GM10266 (cell line): ENCODE measurements around the gene PCP4L1.

ENCODE experiments used
- DNase-seq: peaks from one replicate; pipeline ENCODE4 v3.0.0; 2012; ENCODE audit errors: extremely low spot score
- CTCF ChIP-seq: IDR thresholded peaks from 2 replicates; pipeline ENCODE4 v1.5.1; 2012; ENCODE audit warnings: mild to moderate bottlenecking, low read depth; ENCODE audit not compliant: control insufficient read depth, insufficient read depth; ENCODE audit errors: missing control alignments

The PCP4L1 gene

GRCh38 chr1:161261261-161262235 is 3.0 kb downstream of the PCP4L1 start:
- no peak for DNase-seq
- no peak for TF ChIP-seq CTCF

- no peak for DNase-seq
- TF ChIP-seq CTCF = no peak
Observed at GRCh38 chr1:161265305-161265704, 6.8 kb downstream of the PCP4L1 start.

- no peak for DNase-seq
Observed at GRCh38 chr1:161266202-161266601, 7.7 kb downstream of the PCP4L1 start.

GRCh38 chr1:161266836-161267235 is 8.3 kb downstream of the PCP4L1 start:
- no peak for DNase-seq
- no peak for TF ChIP-seq CTCF

More at GRCh38 chr1:161266202-161266601, 7.7 kb downstream of the PCP4L1 start:
- no peak for TF ChIP-seq CTCF

- TF ChIP-seq CTCF = no peak
- DNase-seq = no peak
Observed at GRCh38 chr1:161267321-161267720, 8.8 kb downstream of the PCP4L1 start.

GRCh38 chr1:161273402-161273801 is 14.9 kb downstream of the PCP4L1 start:
- TF ChIP-seq CTCF = no peak
- no peak for DNase-seq

- TF ChIP-seq CTCF = no peak
- no peak for DNase-seq
Observed at GRCh38 chr1:161274874-161275273, 16.3 kb downstream of the PCP4L1 start.
